B cell (primary cell): ENCODE data around the gene TAS2R20. TPM values are rescaled to one million over a fixed set of nuclear protein-coding genes. Genes with fewer than 3 reads are reported as not detected.
"Not testable (repeated sequence)": the region's sequence is repeated elsewhere in the genome, so short reads cannot be mapped to it uniquely, and the experiment has no call there.

Source experiments
- ATAC-seq: fragments of 200-7000 bp; cut with Tn5 transposase; one replicate; pipeline ENCODE4 v1.10.0; 2021; ENCODE audit warnings: low read depth, mild to moderate bottlenecking, moderate number of reproducible peaks, moderate library complexity
- CTCF ChIA-PET: fragments of 350-600 bp; sonication (Branson Sonifier 250); formaldehyde crosslinking; loops from one replicate; lab custom pipeline; 2021; ENCODE audit warnings: antibody characterized with exemption, inconsistent platforms; lab: Charles Lee
- POLR2A ChIA-PET: fragments of 350-600 bp; sonication (Branson Sonifier 250); formaldehyde crosslinking; loops from one replicate; lab custom pipeline; 2021; ENCODE audit warnings: antibody characterized with exemption; lab: Charles Lee
- DNase-seq: peaks from one replicate; pipeline ENCODE4 v3.0.0; 2013
- H2AFZ ChIP-seq: 2 replicates; pipeline ENCODE4 v1.6.1; 2012; ENCODE audit warnings: mild to moderate bottlenecking, low read depth, low read length; ENCODE audit not compliant: insufficient read depth, poor library complexity, severe bottlenecking
- H3K27ac ChIP-seq, 2 donors: 1 replicate in 1 of 2; 2 replicates in 1 of 2; pipeline ENCODE4 v1.5.1; 2012 to 2013; ENCODE audit warnings: low read length in 2 of 2, mild to moderate bottlenecking in 2 of 2, moderate library complexity in 1 of 2
- H3K27me3 ChIP-seq, 4 experiments: fragments of 200-600 bp in 1 of 4; sonication (generic) in 1 of 4; replicated peaks in 1 of 4; 1 replicate in 2 of 4; 2 replicates in 2 of 4; pipeline versions ENCODE4 v1.6.1 to v1.7.0; 2013 to 2016; ENCODE audit warnings: low read length in 3 of 4, mild to moderate bottlenecking in 2 of 4, mixed read lengths in 1 of 4, moderate library complexity in 1 of 4; ENCODE audit not compliant: insufficient read depth in 4 of 4, control insufficient read depth in 3 of 4; ENCODE audit errors: control extremely low read depth in 1 of 4
- H3K36me3 ChIP-seq, 2 experiments: replicated peaks in 1 of 2; 1 replicate in 1 of 2; 2 replicates in 1 of 2; pipeline versions ENCODE4 v1.6.1 to v1.7.1; 2013; ENCODE audit warnings: low read length in 1 of 2; ENCODE audit not compliant: insufficient read depth in 2 of 2, control insufficient read depth in 1 of 2; ENCODE audit errors: control extremely low read depth in 1 of 2, extremely low read depth in 1 of 2
- H3K4me1 ChIP-seq, 2 donors: fragments of 200-600 bp in 1 of 2; sonication (generic) in 1 of 2; 1 replicate in 1 of 2; 2 replicates in 1 of 2; pipeline versions ENCODE4 v1.5.1 to v1.6.1; 2013 to 2017; ENCODE audit warnings: low read length in 2 of 2; ENCODE audit not compliant: control insufficient read depth in 2 of 2, insufficient read depth in 2 of 2
- H3K4me2 ChIP-seq: replicated peaks from 2 replicates; pipeline ENCODE3; 2012; ENCODE audit warnings: mild to moderate bottlenecking, low read depth, low read length; ENCODE audit not compliant: poor library complexity, severe bottlenecking
- H3K4me3 ChIP-seq, 5 experiments: fragments of 200-600 bp in 1 of 5; sonication (generic) in 1 of 5; 1 replicate in 3 of 5; 2 replicates in 2 of 5; pipeline versions ENCODE4 v1.5.1 to v1.7.0; 2011 to 2016; ENCODE audit warnings: low read length in 4 of 5, mild to moderate bottlenecking in 4 of 5, low read depth in 2 of 5, control low read depth in 1 of 5, moderate library complexity in 1 of 5; ENCODE audit not compliant: insufficient read depth in 1 of 5; ENCODE audit errors: control extremely low read depth in 1 of 5, extremely low read depth in 1 of 5
- H3K79me2 ChIP-seq: fragments of 200-600 bp; sonication (generic); one replicate; pipeline ENCODE4 v1.6.0; 2016; ENCODE audit warnings: low read length; ENCODE audit not compliant: control insufficient read depth, insufficient read depth
- H3K9ac ChIP-seq: fragments of 200-600 bp; sonication (generic); 2 replicates; pipeline ENCODE4 v1.6.1; 2017; ENCODE audit warnings: mild to moderate bottlenecking, low read length, moderate library complexity
- H3K9me3 ChIP-seq, 3 donors: one replicate each; pipeline versions ENCODE4 v1.6.1 to v1.7.1; 2013; ENCODE audit warnings: low read length in 2 of 3; ENCODE audit not compliant: control insufficient read depth in 2 of 3, insufficient read depth in 1 of 3; ENCODE audit errors: control extremely low read depth in 1 of 3
- H4K20me1 ChIP-seq: 2 replicates; pipeline ENCODE4 v1.6.0; 2012; ENCODE audit warnings: mild to moderate bottlenecking, low read length; ENCODE audit not compliant: insufficient read depth, control insufficient read depth, poor library complexity, severe bottlenecking
- H3K27ac Mint-ChIP-seq: one replicate; pipeline ENCODE4 v1.8.0; 2021; ENCODE audit warnings: mixed read lengths
- H3K27me3 Mint-ChIP-seq: one replicate; pipeline ENCODE4 v1.8.0; 2021; ENCODE audit warnings: mixed read lengths
- H3K4me1 Mint-ChIP-seq: one replicate; pipeline ENCODE4 v1.8.0; 2021; ENCODE audit warnings: mixed read lengths
- H3K4me3 Mint-ChIP-seq: one replicate; pipeline ENCODE4 v1.8.0; 2021; ENCODE audit warnings: mixed read lengths
- H3K9me3 Mint-ChIP-seq: one replicate; pipeline ENCODE4 v1.8.0; 2022; ENCODE audit warnings: mixed read lengths; ENCODE audit not compliant: insufficient read depth
- CTCF ChIP-seq: fragments of 200-600 bp; IDR thresholded peaks from one replicate; pipeline ENCODE4 v1.8.0; 2022; ENCODE audit warnings: antibody characterized with exemption, mild to moderate bottlenecking
- EZH2 ChIP-seq: IDR thresholded peaks from 2 replicates; pipeline ENCODE4 v1.6.1; 2012; ENCODE audit warnings: borderline replicate concordance, low read depth, mild to moderate bottlenecking, moderate library complexity, low read length; ENCODE audit not compliant: insufficient read depth, poor library complexity, severe bottlenecking
- WGBS: methylation state at CpG from one replicate; pipeline ENCODE4 v1.1.5; 2013; ENCODE audit warnings: missing lambda C conversion rate; ENCODE audit not compliant: insufficient coverage; 5-methylcytosine and 5-hydroxymethylcytosine counted together
- intact Hi-C: fragments of 100-400 bp; cut with micrococcal nuclease; formaldehyde crosslinking; loops from one replicate; pipeline ENCODE4 v1.10.0; 2022
- polyA plus RNA-seq: library from polyadenylated mRNA; depleted of rRNA; stranded (reverse); fragments of >200 nt; gene quantifications from 2 replicates; pipeline ENCODE4 v1.2.3, GENCODE V29; 2012
- total RNA-seq, 2 donors: library from RNA; stranded (reverse); fragments of 120-200 nt in 1 of 2; gene quantifications; 1 replicate in 1 of 2; 2 replicates in 1 of 2; pipeline versions ENCODE4 v1.2.3 to v1.2.4, GENCODE V29; 2013 to 2022

TAS2R20 gene
- total and polyA plus RNA-seq, 2 donors (not counting 1 experiment from before 2014, with no cell fraction given): 1.0 to 4.0 TPM

GRCh38 chr12:11040162-11040561 is 42.1 kb upstream of the TAS2R20 start:
- Histone ChIP-seq H3K79me2 (no peaks in the 10 kb centered on the region), H3K9ac (no peak overlapping the region), H3K4me1 (no peaks in the 10 kb centered on the region), H3K27me3 (no peaks in the 10 kb centered on the region), H2AFZ (no peak overlapping the region), H3K4me3 (no peak overlapping the region), H4K20me1 (no peaks in the 10 kb centered on the region), H3K27ac (no peak overlapping the region), H3K9me3 (no peaks in the 10 kb centered on the region), H3K4me2 (no peak overlapping the region), H3K36me3 (peaks cover 3 to 8% of the 10 kb centered on the region in 2 experiments)
- TF ChIP-seq EZH2 (no peak), CTCF (no peak)
- intact Hi-C loops: no loop called here
- ChIA-PET CTCF (no interaction called here), POLR2A (no interaction called here)
- DNase-seq (no peak), ATAC-seq (no peak)
- H3K4me1 Mint-ChIP-seq: no peaks in the 10 kb centered on the region
- WGBS: no CpG with 5 or more reads among the region's 1 CpG
- H3K4me3 Mint-ChIP-seq: no peak overlapping the region
- H3K27ac Mint-ChIP-seq: no peak overlapping the region
- H3K27me3 Mint-ChIP-seq: no peaks in the 10 kb centered on the region
- peaks cover 4% of the 10 kb centered on the region for H3K9me3 Mint-ChIP-seq

GRCh38 chr12:11039171-11039570 is 41.1 kb upstream of the TAS2R20 start:
- Mint-ChIP-seq H3K27me3 (no peaks in the 10 kb centered on the region), H3K4me1 (no peaks in the 10 kb centered on the region), H3K9me3 (peaks cover 4% of the 10 kb centered on the region), H3K4me3 (no peak overlapping the region), H3K27ac (no peak overlapping the region)
- H2AFZ ChIP-seq: no peak overlapping the region
- H3K79me2 ChIP-seq: no peaks in the 10 kb centered on the region
- intact Hi-C loops: no loop called here
- no peaks in the 10 kb centered on the region for H4K20me1 ChIP-seq
- H3K27me3 ChIP-seq: no peaks in the 10 kb centered on the region
- ChIA-PET CTCF (no interaction called here), POLR2A (no interaction called here)
- no peak overlapping the region for H3K4me3 ChIP-seq
- ATAC-seq: no peak
- no peak for DNase-seq
- no peaks in the 10 kb centered on the region for H3K4me1 ChIP-seq
- WGBS: no CpG with 5 or more reads among the region's 3 CpGs
- H3K27ac ChIP-seq: no peak overlapping the region
- TF ChIP-seq CTCF: no peak
- H3K4me2 ChIP-seq: no peak overlapping the region
- H3K36me3 ChIP-seq: peaks cover 3 to 4% of the 10 kb centered on the region in 2 experiments
- no peaks in the 10 kb centered on the region for H3K9me3 ChIP-seq
- H3K9ac ChIP-seq: no peak overlapping the region

GRCh38 chr12:11033959-11034358 is 35.9 kb upstream of the TAS2R20 start:
- H3K27ac Mint-ChIP-seq, H3K4me1 ChIP-seq, H3K9ac ChIP-seq, H3K9me3 Mint-ChIP-seq, intact Hi-C loops, DNase-seq, H3K4me3 ChIP-seq, H4K20me1 ChIP-seq, H2AFZ ChIP-seq, H3K4me2 ChIP-seq, H3K4me3 Mint-ChIP-seq, H3K36me3 ChIP-seq, CTCF ChIA-PET, H3K27ac ChIP-seq, ATAC-seq, H3K9me3 ChIP-seq, H3K27me3 Mint-ChIP-seq, POLR2A ChIA-PET, H3K79me2 ChIP-seq, H3K27me3 ChIP-seq, H3K4me1 Mint-ChIP-seq: not testable (repeated sequence)
- no CpG with 5 or more reads among the region's 3 CpGs for WGBS
